ENCODE data around the gene ZNF526. TPM values are rescaled to one million over a fixed set of nuclear protein-coding genes. Genes with fewer than 3 reads are reported as not detected.

ZNF526 gene
- total RNA-seq (2014; rRNA removed; shearing (Covaris generic); ENCODE audit: low replicate concordance): 3.4 and 9.1 TPM in 2 replicates

- Histone ChIP-seq H3K9me2 (replicated peaks; ENCODE audit: insufficient read depth, low read length) (no peaks in the 10 kb centered on the region), H3K4me3 (ENCODE audit: low read length) (peak within 1 kb of the TSS; percentile 78), H4K20me1 (ENCODE audit: insufficient read depth, low read depth, low read length) (peaks cover 8% of the 10 kb centered on the region; the same call in 1 of the 2 replicates), H3K9me3 (ENCODE audit: low read length) (no peaks in the 10 kb centered on the region), H3K9ac (ENCODE audit: low read length) (peak within 1 kb of the TSS; percentile 82), H3K27ac (ENCODE audit: low read length) (peak within 1 kb of the TSS; percentile 46; the same call in 1 of the 2 replicates), H3K27me3 (ENCODE audit: low read length) (no peaks in the 10 kb centered on the region), H3K79me2 (ENCODE audit: low read length) (peaks cover 64% of the 10 kb centered on the region), H3K4me2 (ENCODE audit: low read depth, low read length, poor library complexity, severe bottlenecking) (peak within 1 kb of the TSS; percentile 99), H3K4me1 (ENCODE audit: low read length) (peaks cover 36% of the 10 kb centered on the region), H2AFZ (ENCODE audit: low read length) (peak within 1 kb of the TSS; percentile 6; the same call in 1 of the 2 replicates), H3K36me3 (ENCODE audit: insufficient read depth, low read length) (no peaks in the 10 kb centered on the region)
- peak; percentile 98 for DNase-seq
Observed at GRCh38 chr19:42219812-42220750, at the start of gene ZNF526. TSS of gene ZNF526 (plus strand) at chr19:42220312. CDS start at chr19:42224404, 4,092 bp downstream.

- H4K20me1 ChIP-seq (ENCODE audit: insufficient read depth, low read depth, low read length): no peaks in the 10 kb centered on the region
- H3K4me3 ChIP-seq (ENCODE audit: low read length): no peak overlapping the region
- H3K9ac ChIP-seq (ENCODE audit: low read length): no peak overlapping the region
- no peaks in the 10 kb centered on the region for H3K36me3 ChIP-seq (ENCODE audit: insufficient read depth, low read length)
- H2AFZ ChIP-seq (ENCODE audit: low read length): no peak overlapping the region
- H3K27ac ChIP-seq (ENCODE audit: low read length): no peak overlapping the region
- peaks cover 5% of the 10 kb centered on the region; the same call in 1 of the 2 replicates for H3K4me1 ChIP-seq (ENCODE audit: low read length)
- no peaks in the 10 kb centered on the region for H3K27me3 ChIP-seq (ENCODE audit: low read length)
- no peak overlapping the region for H3K4me2 ChIP-seq (ENCODE audit: low read depth, low read length, poor library complexity, severe bottlenecking)
- H3K79me2 ChIP-seq (ENCODE audit: low read length): no peaks in the 10 kb centered on the region
- no peaks in the 10 kb centered on the region for H3K9me3 ChIP-seq (ENCODE audit: low read length)
- no peaks in the 10 kb centered on the region for H3K9me2 ChIP-seq (replicated peaks; ENCODE audit: insufficient read depth, low read length)
- DNase-seq: no peak
Observed at GRCh38 chr19:42170715-42171114, 49.4 kb upstream of the ZNF526 start.

GRCh38 chr19:42172261-42172660 is 47.9 kb upstream of the ZNF526 start:
- no peaks in the 10 kb centered on the region for H3K79me2 ChIP-seq (ENCODE audit: low read length)
- H3K4me3 ChIP-seq (ENCODE audit: low read length): no peak overlapping the region
- H3K27ac ChIP-seq (ENCODE audit: low read length): no peak overlapping the region

GRCh38 chr19:42173695-42174094 is 46.4 kb upstream of the ZNF526 start:
- no peak overlapping the region for H3K4me3 ChIP-seq (ENCODE audit: low read length)
- no peaks in the 10 kb centered on the region for H3K27me3 ChIP-seq (ENCODE audit: low read length)
- no peaks in the 10 kb centered on the region for H3K36me3 ChIP-seq (ENCODE audit: insufficient read depth, low read length)
- H3K4me1 ChIP-seq (ENCODE audit: low read length): peaks cover 32% of the 10 kb centered on the region
- no peak overlapping the region for H3K9ac ChIP-seq (ENCODE audit: low read length)
- no peak for DNase-seq
- H4K20me1 ChIP-seq (ENCODE audit: insufficient read depth, low read depth, low read length): peaks cover 8% of the 10 kb centered on the region; the same call in 1 of the 2 replicates
- H2AFZ ChIP-seq (ENCODE audit: low read length): no peak overlapping the region
- no peaks in the 10 kb centered on the region for H3K9me3 ChIP-seq (ENCODE audit: low read length)
- no peak overlapping the region for H3K4me2 ChIP-seq (ENCODE audit: low read depth, low read length, poor library complexity, severe bottlenecking)
- no peaks in the 10 kb centered on the region for H3K79me2 ChIP-seq (ENCODE audit: low read length)
- no peaks in the 10 kb centered on the region for H3K9me2 ChIP-seq (replicated peaks; ENCODE audit: insufficient read depth, low read length)
- H3K27ac ChIP-seq (ENCODE audit: low read length): no peak overlapping the region

More at GRCh38 chr19:42172261-42172660, 47.9 kb upstream of the ZNF526 start:
- no peaks in the 10 kb centered on the region for H3K9me2 ChIP-seq (replicated peaks; ENCODE audit: insufficient read depth, low read length)
- H2AFZ ChIP-seq (ENCODE audit: low read length): no peak overlapping the region
- no peaks in the 10 kb centered on the region for H3K27me3 ChIP-seq (ENCODE audit: low read length)
- peaks cover 17% of the 10 kb centered on the region for H3K4me1 ChIP-seq (ENCODE audit: low read length)
- DNase-seq: no peak
- 0 out of 2 replicates have a peak, but pooled peaks cover 3% of the 10 kb centered on the region for H4K20me1 ChIP-seq (ENCODE audit: insufficient read depth, low read depth, low read length)
- H3K9me3 ChIP-seq (ENCODE audit: low read length): no peaks in the 10 kb centered on the region
- no peak overlapping the region for H3K4me2 ChIP-seq (ENCODE audit: low read depth, low read length, poor library complexity, severe bottlenecking)
- H3K9ac ChIP-seq (ENCODE audit: low read length): no peak overlapping the region
- H3K36me3 ChIP-seq (ENCODE audit: insufficient read depth, low read length): no peaks in the 10 kb centered on the region

- no peak overlapping the region for H3K4me3 ChIP-seq (ENCODE audit: low read length)
- no peak for DNase-seq
- peaks cover 32% of the 10 kb centered on the region for H3K4me1 ChIP-seq (ENCODE audit: low read length)
- no peaks in the 10 kb centered on the region for H3K27me3 ChIP-seq (ENCODE audit: low read length)
- H3K9ac ChIP-seq (ENCODE audit: low read length): no peak overlapping the region
- H3K79me2 ChIP-seq (ENCODE audit: low read length): no peaks in the 10 kb centered on the region
- H3K27ac ChIP-seq (ENCODE audit: low read length): no peak overlapping the region
- H3K36me3 ChIP-seq (ENCODE audit: insufficient read depth, low read length): no peaks in the 10 kb centered on the region
- H3K9me3 ChIP-seq (ENCODE audit: low read length): no peaks in the 10 kb centered on the region
- no peak overlapping the region for H3K4me2 ChIP-seq (ENCODE audit: low read depth, low read length, poor library complexity, severe bottlenecking)
- no peak overlapping the region for H2AFZ ChIP-seq (ENCODE audit: low read length)
- H3K9me2 ChIP-seq (replicated peaks; ENCODE audit: insufficient read depth, low read length): no peaks in the 10 kb centered on the region
- H4K20me1 ChIP-seq (ENCODE audit: insufficient read depth, low read depth, low read length): peaks cover 8% of the 10 kb centered on the region; the same call in 1 of the 2 replicates
Observed at GRCh38 chr19:42174188-42174587, 45.9 kb upstream of the ZNF526 start.

GRCh38 chr19:42174958-42175734 is 45.0 kb upstream of the ZNF526 start:
- H3K36me3 ChIP-seq (ENCODE audit: insufficient read depth, low read length): no peaks in the 10 kb centered on the region
- H3K79me2 ChIP-seq (ENCODE audit: low read length): no peaks in the 10 kb centered on the region
- no peak for DNase-seq
- H3K4me2 ChIP-seq (ENCODE audit: low read depth, low read length, poor library complexity, severe bottlenecking): peak overlapping the region; percentile 89
- no peaks in the 10 kb centered on the region for H3K9me2 ChIP-seq (replicated peaks; ENCODE audit: insufficient read depth, low read length)
- H3K9ac ChIP-seq (ENCODE audit: low read length): no peak overlapping the region
- H2AFZ ChIP-seq (ENCODE audit: low read length): no peak overlapping the region
- no peak overlapping the region for H3K4me3 ChIP-seq (ENCODE audit: low read length)
- no peaks in the 10 kb centered on the region for H3K27me3 ChIP-seq (ENCODE audit: low read length)
- H3K4me1 ChIP-seq (ENCODE audit: low read length): peaks cover 32% of the 10 kb centered on the region
- no peaks in the 10 kb centered on the region for H3K9me3 ChIP-seq (ENCODE audit: low read length)
- H4K20me1 ChIP-seq (ENCODE audit: insufficient read depth, low read depth, low read length): peaks cover 8% of the 10 kb centered on the region; the same call in 1 of the 2 replicates
- no peak overlapping the region for H3K27ac ChIP-seq (ENCODE audit: low read length)

GRCh38 chr19:42175952-42176648 is 44.0 kb upstream of the ZNF526 start:
- peak overlapping the region; percentile 89 for H3K4me2 ChIP-seq (ENCODE audit: low read depth, low read length, poor library complexity, severe bottlenecking)

More at GRCh38 chr19:42175952-42176648, 44.0 kb upstream of the ZNF526 start:
- H3K36me3 ChIP-seq (ENCODE audit: insufficient read depth, low read length): no peaks in the 10 kb centered on the region
- peaks cover 8% of the 10 kb centered on the region; the same call in 1 of the 2 replicates for H4K20me1 ChIP-seq (ENCODE audit: insufficient read depth, low read depth, low read length)
- peak overlapping the region; percentile 62; the same call in 1 of the 2 replicates for H3K4me3 ChIP-seq (ENCODE audit: low read length)
- DNase-seq: peak; percentile 51
- H3K27ac ChIP-seq (ENCODE audit: low read length): no peak overlapping the region
- no peaks in the 10 kb centered on the region for H3K9me2 ChIP-seq (replicated peaks; ENCODE audit: insufficient read depth, low read length)
- H3K4me1 ChIP-seq (ENCODE audit: low read length): peaks cover 32% of the 10 kb centered on the region
- H3K79me2 ChIP-seq (ENCODE audit: low read length): no peaks in the 10 kb centered on the region
- no peaks in the 10 kb centered on the region for H3K9me3 ChIP-seq (ENCODE audit: low read length)
- H3K9ac ChIP-seq (ENCODE audit: low read length): peak overlapping the region; percentile 64
- H2AFZ ChIP-seq (ENCODE audit: low read length): no peak overlapping the region
- no peaks in the 10 kb centered on the region for H3K27me3 ChIP-seq (ENCODE audit: low read length)
